ENCODE data around the gene UGT1A4.

Gene UGT1A4

DNA sequence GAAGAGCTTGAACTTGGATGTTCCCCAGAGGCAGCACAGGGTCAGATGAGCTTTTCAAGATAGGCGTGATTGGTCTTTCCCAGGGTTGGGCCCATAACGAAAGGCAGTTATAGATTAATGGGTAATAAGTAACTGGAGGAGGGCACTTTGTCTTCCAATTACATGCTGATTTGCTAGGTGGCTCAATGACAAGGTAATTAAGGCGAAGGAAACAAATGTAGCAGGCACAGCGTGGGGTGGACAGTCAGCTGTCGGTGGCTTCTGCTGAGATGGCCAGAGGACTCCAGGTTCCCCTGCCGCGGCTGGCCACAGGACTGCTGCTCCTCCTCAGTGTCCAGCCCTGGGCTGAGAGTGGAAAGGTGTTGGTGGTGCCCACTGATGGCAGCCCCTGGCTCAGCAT lies at the start of gene UGT1A4:
UGT1A4 (plus strand) TSS at position 185 of the 400 bp plus-strand sequence; CDS start at position 270, 85 bp downstream.
- DNase-seq (ENCODE audit: low read depth) = no peak

- DNase-seq (ENCODE audit: low read depth) = no peak
Observed at GRCh38 chr2:233671290-233672161, 47.0 kb upstream of the UGT1A4 start, which contains the start of gene UGT1A9. UGT1A9 (plus strand) TSS chr2:233671898; CDS start chr2:233671935, 37 bp downstream.

DNA sequence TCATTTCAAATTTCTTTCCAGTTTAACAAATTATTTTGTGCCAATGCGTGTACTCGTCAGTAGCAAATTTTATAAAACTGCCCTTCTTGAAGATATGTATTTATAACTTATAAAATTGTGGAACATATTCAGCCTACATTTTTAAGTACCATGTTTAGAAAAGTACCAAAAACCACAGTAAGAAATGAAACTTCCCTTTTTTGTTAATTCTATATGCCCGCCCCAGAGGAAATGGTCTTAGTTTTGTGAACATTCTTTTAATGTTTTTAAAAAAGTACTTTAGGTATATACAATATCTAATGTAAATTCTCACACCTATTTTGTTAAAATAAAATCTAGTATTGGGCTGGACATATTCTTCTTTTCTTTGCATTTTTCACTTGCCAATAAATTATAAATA lies 45.6 kb upstream of the UGT1A4 start:
- DNase-seq (ENCODE audit: low read depth) = no peak

DNA sequence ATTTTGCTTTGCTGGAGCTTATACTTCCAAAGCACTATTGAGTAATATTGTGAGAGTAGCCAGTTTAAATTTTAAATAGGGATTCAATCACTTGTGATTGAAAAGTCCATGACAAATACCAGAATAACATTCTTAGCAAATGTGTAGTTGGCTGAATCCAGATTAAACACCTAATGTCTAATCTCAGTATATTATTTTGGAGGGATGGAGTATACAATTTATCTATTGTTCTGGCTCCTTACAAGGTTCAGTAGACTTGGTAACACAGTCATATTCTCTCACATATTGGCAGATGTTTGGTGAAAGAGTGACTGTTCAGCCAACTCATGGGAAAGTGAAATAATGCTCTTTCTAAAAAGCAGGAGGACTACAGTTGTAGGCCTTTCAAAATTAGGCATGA lies 44.6 kb upstream of the UGT1A4 start:
- DNase-seq (ENCODE audit: low read depth) = no peak

GRCh38 chr2:233674314-233674713 lies 44.2 kb upstream of the UGT1A4 start:
- DNase-seq (ENCODE audit: low read depth) = no peak

- no peak for DNase-seq (ENCODE audit: low read depth)
Observed at GRCh38 chr2:233674995-233675394, 43.5 kb upstream of the UGT1A4 start.

DNA sequence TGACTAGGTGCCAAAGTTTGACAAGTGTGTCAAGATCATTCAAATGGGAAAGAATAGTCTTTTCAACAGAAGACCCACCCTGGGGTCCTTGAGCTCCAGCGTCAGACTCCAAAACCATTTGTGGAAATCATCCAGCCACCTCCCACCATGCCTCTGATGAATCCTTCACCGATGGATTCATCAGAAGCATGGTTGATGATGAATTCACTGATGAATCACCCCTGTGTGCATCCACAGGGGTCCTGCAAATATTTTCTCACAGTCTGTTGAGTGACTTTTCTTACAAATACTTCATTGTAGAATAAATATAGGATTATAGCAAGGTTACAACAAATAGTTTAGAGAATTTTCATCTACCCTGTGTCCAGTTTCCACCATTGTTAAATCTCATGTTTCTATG lies 42.5 kb upstream of the UGT1A4 start:
- no peak for DNase-seq (ENCODE audit: low read depth)

GRCh38 chr2:233679196-233679595 lies 39.3 kb upstream of the UGT1A4 start:
- DNase-seq (ENCODE audit: low read depth) = no peak

DNA sequence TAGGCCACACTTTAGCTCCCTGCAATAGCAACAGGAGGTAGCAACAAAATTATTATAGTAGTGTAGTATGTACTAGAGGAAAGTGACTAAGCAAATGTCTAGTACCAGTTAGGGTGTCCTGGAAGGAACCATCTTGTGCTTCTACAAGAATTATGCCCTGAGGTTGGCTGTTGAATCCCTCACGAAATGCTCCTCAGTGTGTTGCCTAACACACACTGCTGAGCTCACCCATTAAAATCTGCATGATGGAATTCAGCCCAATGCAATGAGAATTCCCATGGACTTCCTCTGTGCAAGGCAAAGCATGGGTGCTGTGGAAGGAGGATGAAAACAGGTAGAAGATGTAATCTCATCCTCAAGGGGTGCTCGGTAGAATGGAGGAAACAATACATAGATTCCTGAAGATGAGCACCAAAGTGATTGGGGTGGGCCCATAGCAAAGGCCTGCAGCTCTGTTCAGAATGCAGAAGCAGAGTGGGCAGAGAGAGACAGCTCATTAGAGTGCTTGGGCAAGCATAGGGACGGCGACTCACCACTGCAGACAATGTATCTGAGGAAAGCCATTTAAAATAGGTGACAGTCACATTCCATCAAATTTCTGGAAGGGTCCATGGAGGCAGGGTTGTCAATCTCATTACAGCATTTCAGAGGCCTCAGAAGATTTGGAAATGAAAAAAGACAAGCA lies 38.0 kb upstream of the UGT1A4 start:
- DNase-seq (ENCODE audit: low read depth) = no peak

- no peak for DNase-seq (ENCODE audit: low read depth)
Observed at GRCh38 chr2:233681521-233682099, 36.9 kb upstream of the UGT1A4 start, which contains the start of gene UGT1A7. UGT1A7 (plus strand) TSS chr2:233681901; CDS start chr2:233681938, 37 bp downstream.

DNA sequence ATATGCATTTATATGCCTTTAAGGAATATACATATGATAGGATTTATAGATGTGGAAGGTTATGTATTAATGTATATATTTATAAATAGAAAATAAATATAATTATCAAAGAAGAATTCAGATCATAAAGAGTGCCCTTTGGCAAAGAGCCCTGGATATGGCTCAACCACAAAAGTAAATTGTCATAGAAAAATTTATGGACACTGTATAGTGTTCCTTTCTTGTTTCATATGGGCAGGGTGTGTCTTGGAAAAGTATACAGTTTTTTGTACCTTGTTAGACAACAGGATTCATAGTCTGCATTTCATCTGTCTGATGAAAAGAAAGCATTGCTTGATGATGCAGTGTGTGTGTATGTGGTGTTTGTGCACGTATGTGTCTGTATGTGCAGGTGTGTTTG lies 33.9 kb upstream of the UGT1A4 start:
- DNase-seq (ENCODE audit: low read depth) = no peak

DNA sequence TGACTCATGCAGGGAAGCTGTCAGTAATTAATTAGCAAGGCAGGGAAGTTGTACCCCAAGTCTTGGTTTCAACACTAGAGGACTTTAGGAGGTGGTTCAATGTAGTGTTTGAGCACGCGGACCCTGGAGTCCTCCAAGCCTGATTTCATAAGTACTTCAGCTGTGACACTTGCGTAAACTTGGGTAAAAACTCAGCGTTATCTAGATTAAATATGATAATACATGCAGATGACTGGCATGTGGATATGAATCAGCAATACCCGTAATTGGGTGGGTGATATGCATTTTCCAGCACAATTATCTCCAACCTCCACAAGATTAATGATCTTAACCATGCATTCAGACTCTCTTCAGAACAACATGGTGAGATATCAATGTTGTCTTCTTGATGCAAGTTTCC lies 31.6 kb upstream of the UGT1A4 start:
- no peak for DNase-seq (ENCODE audit: low read depth)

DNA sequence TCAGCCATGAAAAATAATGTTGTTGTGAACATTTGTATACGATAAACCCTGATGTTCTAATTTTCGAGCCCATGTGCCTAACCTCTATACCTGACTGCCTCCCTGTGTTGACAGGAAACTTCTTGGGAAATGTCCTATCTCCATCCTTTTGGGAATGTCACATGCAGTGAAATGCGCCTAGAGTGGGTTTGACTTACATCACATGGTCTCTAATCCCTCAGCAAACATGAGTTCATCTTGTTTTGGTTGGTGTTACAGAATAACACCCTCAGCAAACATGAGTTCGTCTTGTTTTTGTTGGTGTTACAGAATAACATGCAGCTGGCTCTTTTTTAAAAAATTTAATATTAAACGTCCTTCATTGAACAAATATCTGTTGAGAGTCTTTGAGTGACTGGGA lies 30.2 kb upstream of the UGT1A4 start:
- no peak for DNase-seq (ENCODE audit: low read depth)

- no peak for DNase-seq (ENCODE audit: low read depth)
Observed at GRCh38 chr2:233689031-233689430, 29.5 kb upstream of the UGT1A4 start.

DNA sequence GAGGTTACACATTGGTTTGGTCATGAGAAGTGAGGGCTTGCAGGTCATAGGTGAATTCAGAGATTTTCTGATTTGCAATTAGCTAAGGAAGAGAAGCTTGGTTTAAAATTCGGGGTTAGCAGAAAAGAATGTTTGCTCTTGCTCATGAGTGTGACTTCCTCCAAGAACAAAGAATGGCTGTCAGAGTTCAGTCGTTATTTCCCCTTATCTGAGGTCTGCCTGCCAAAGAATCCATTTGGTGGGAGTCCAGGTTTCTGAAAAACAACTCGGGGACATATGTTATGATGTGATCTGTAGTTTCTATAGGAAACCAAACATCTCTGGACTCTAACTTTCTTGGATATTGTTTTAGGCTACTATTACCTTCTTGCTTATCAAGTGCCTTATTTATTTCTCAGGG lies 29.0 kb upstream of the UGT1A4 start:
- no peak for DNase-seq (ENCODE audit: low read depth)

DNA sequence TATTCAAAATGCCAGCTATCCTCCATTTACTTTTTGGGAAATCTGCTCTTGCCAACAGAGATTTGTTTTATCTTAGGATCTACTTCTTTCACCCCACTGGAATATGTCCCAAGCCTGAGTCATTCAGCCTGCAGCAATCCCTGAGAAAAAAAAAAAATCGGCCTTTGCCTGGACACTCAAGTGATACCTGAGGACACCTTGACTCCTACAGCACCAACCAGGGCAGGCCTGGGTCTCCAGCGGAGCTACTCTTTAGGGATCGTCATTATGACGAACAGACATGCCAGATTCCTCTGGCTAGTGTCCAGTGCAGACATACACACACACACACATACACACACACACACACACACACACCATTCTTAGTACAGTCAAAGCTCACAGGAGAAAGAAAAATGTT lies 28.1 kb upstream of the UGT1A4 start:
- DNase-seq (ENCODE audit: low read depth) = no peak

- no peak for DNase-seq (ENCODE audit: low read depth)
Observed at GRCh38 chr2:233691443-233692433, 26.8 kb upstream of the UGT1A4 start.

DNA sequence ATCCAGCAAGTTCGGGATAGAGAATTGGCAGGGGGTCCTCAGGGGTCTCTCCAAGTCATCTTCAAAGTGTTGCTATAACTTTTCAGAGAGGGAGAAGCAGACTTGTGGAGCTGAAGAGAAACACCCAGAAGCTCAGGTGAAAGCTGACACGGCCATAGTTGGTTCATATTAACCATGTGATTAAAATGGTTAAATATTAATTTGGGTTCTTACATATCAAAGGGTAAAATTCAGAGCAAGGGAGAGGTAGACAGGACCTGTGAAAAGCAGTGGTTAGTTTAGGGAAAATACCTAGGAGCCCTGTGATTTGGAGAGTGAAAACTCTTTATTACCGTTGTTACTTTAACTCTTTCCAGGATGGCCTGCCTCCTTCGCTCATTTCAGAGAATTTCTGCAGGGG lies 25.9 kb upstream of the UGT1A4 start, which contains the start of gene UGT1A6:
UGT1A6 (plus strand) TSS at position 243 of the 400 bp plus-strand sequence; CDS start at position 358, 115 bp downstream.
- no peak for DNase-seq (ENCODE audit: low read depth)

- DNase-seq (ENCODE audit: low read depth) = no peak
Observed at GRCh38 chr2:233693963-233694362, 24.6 kb upstream of the UGT1A4 start.

- DNase-seq (ENCODE audit: low read depth) = no peak
Observed at GRCh38 chr2:233698740-233699139, 19.8 kb upstream of the UGT1A4 start.

- DNase-seq (ENCODE audit: low read depth) = no peak
Observed at GRCh38 chr2:233699424-233700027, 19.0 kb upstream of the UGT1A4 start.
